ENCODE results near the gene MCTP1.

GRCh38 chr5:95042037-95042436 lies 242.9 kb downstream of the MCTP1 start:
- TF ChIP-seq CTCF (IDR thresholded peaks at IDR 0.05) (no peak), EP300 (IDR thresholded peaks at IDR 0.05) (no peak)

Measured in tibial nerve (tissue), 4 donors.